Stimulated activated CD4-positive, alpha-beta T cell treated with anti-CD3 and anti-CD28 coated beads, Interleukin-4, amount 100 ng/mL, for 4 hours (primary cell): ENCODE data around the gene HBQ1.
"Not testable (repeated sequence)": the region's sequence is repeated elsewhere in the genome, so short reads cannot be mapped to it uniquely, and the experiment has no call there.

Experiments
- DNase-seq, 2 experiments: peaks; one replicate each; pipeline ENCODE4 v3.0.0-alpha.2; 2020

The HBQ1 gene

GRCh38 chr16:176477-177382, 3.5 kb upstream of the HBQ1 start, which contains the start of gene HBA1:
HBA1 (plus strand) TSS chr16:176680; CDS start chr16:176717, 37 bp downstream.
- DNase-seq, result not testable (repeated sequence)

GRCh38 chr16:177394-177822, 2.9 kb upstream of the HBQ1 start:
- no peak for DNase-seq

DNA sequence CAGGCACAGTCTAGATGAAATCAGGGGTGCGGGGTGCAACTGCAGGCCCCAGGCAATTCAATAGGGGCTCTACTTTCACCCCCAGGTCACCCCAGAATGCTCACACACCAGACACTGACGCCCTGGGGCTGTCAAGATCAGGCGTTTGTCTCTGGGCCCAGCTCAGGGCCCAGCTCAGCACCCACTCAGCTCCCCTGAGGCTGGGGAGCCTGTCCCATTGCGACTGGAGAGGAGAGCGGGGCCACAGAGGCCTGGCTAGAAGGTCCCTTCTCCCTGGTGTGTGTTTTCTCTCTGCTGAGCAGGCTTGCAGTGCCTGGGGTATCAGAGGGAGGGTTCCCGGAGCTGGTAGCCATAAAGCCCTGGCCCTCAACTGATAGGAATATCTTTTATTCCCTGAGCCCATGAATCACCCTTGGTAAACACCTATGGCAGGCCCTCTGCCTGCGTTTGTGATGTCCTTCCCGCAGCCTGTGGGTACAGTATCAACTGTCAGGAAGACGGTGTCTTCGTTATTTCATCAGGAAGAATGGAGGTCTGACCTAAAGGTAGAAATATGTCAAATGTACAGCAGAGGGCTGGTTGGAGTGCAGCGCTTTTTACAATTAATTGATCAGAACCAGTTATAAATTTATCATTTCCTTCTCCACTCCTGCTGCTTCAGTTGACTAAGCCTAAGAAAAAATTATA, 2.1 kb upstream of the HBQ1 start:
- no peak for DNase-seq

GRCh38 chr16:178668-179015, 1.6 kb upstream of the HBQ1 start:
- no peak for DNase-seq

- no peak for DNase-seq
These were observed 807 bp upstream of the HBQ1 start for GRCh38 chr16:179211-180092.

GRCh38 chr16:180681-181564, 664 bp downstream of the HBQ1 start:
- peak; percentile 77 to 83 for DNase-seq

DNA sequence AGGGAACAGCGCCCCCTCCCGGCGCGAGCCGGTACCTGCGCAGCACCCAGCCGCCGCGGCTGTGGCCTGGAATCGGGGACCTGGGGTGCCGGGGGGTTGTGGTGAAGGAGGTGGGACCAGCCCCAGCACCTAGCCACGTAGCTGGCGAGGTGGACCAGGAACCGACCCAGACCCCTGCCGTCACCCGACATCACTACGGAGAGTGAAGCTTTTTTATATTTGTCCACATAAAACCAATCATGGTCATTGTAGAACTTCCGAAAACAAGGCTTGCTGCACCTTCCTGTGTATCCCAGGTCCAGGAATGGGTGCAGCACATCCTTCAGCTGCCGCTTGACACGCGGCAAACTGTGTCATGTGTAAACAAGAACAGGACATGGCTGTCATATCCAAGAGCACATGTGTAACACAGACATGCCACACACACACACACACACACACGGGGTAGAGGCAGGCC, 1.3 kb downstream of the HBQ1 start:
- no peak for DNase-seq

GRCh38 chr16:183005-183404, 2.7 kb downstream of the HBQ1 start:
- DNase-seq, result no peak

DNA sequence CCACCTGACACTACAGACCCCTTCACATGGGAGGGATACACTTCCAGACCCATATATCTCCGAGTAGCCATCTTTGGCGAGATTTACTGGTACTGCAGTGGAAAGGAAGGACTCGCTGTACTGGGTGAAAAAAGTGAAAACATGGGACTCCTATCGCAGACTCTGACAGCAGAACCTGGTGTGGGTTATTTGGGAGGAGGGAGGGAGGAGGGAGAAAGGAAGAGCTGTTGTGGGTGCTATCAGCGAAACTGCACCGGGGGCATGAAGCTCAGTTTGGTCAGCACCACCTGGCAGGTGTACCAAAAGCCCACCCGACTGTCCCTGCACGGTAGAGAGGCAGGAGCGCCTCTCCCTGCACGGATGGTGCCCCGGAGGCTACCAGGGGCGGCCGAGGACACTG, 5.0 kb downstream of the HBQ1 start:
- no peak for DNase-seq

DNA sequence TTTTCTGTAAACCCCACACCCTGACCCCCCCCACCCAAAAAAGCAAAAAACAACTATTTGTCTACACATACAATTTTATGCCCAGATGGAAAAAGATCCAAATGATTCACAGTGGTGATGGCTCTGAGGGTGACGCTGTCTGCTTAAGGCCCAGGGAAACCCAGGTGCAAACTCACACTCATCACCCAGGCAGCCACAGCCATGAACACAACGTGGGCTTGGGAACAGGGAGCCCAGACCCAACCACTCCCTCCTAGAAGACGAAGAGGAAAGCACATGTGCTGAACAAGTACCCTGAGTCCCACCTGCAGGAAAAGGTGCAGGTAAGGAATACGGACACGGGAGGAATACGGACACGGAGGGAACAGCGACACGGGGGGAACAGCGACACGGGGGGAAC, 5.4 kb downstream of the HBQ1 start:
- no peak for DNase-seq

DNA sequence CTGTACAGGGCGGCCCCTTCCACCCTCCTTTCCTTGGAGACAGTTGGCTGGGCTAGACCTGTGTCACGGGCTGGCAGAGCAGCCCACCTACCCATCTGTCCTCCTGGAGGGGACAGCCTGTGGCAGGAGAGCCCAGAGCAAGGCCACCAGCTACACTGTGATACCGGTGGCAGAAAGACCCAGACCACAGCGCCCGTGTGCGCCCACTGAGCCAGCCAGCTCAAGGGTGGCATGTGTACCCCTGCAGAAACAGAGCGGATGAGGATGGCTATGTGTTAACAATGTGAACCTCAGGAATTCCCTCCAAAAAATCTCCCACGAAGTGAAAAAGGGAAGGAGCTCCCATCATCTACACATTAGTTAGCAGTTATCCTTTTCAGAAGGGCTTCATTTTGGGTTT, 7.1 kb downstream of the HBQ1 start:
- no peak for DNase-seq

DNA sequence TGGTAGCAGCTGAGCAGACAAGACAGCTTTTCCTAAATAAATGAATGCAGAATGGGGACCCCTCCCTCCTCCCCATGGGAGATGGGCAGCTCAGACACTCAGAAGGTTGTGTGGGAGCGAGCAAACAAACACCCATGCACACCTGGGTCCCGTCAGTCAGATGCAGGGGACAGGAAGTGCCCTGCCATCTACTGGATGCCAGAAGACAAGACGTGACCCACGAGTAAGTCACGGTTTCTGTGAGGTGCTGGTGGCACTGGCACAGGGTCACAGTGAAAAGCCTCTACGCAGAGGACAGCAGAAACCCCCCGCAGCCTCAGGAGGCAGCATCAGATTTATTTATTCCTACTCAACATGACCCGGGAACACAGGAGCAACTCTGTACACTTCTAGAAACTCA, 8.4 kb downstream of the HBQ1 start:
- peak in 1 of 2 experiments; percentile 11 for DNase-seq

GRCh38 chr16:189604-190186, 9.4 kb downstream of the HBQ1 start:
- DNase-seq, result no peak

DNA sequence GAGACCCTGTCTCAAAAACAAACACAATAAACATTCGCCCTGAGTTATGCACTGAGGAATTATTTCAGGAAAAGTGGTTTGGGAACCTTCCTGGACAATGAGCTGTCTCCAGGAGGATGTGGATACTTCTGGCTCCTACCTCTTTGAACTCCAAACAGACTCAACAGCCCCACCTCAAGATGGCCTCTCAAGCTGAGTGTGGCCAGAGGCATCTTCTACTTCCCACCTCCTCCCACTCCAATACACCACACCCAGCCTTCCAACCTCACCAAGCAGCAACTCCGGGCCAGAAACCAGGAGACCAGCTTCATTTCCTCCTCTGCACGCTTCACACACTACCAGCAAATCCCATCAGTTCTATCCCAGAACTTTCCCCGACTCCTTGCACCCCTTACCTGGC, 11.6 kb downstream of the HBQ1 start:
- no peak for DNase-seq

DNA sequence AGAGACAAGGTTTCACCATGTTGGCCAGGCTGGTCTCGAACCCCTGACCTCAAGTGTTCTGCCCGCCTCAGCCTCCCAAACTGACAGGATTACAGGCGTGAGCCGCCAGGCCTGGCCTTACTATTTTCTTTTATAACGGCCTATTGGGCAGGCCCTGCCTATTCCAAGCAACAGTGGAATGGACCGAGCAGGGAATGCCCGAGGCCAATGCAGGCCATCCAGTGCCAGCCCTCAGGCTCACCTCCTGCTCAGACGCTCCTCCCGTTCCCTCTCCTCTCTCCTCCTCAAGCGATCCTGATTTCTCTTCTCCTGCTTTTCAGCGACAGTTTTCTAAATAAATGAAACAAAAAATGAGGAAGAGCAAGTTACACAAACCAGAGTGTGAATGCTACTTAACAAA, 12.4 kb downstream of the HBQ1 start:
- no peak for DNase-seq

GRCh38 chr16:193441-193840, 13.2 kb downstream of the HBQ1 start:
- no peak for DNase-seq

- DNase-seq, result no peak
These were observed 14.3 kb downstream of the HBQ1 start for GRCh38 chr16:194516-194915.

DNA sequence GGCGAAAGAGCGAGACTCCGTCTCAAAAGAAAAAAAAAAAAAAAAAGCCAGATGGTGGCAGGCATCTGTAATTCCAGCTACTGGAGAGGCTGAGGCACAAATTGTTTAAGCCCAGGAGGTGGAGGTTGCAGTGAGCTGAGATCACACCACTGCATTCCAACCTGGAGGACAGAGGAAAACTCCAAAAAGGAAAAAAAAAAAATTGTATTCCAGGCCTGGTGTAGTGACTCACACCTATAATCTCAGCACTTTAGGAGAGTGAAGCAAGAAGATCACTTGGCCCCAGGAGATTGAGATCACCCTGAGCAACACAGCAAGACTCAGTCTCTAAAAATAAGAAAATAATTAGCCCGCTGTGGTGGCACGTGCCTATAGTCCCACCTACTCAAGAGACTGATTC, 20.1 kb downstream of the HBQ1 start:
- DNase-seq, result no peak

- no peak for DNase-seq
These were observed 23.0 kb downstream of the HBQ1 start for GRCh38 chr16:203246-203645.

DNA sequence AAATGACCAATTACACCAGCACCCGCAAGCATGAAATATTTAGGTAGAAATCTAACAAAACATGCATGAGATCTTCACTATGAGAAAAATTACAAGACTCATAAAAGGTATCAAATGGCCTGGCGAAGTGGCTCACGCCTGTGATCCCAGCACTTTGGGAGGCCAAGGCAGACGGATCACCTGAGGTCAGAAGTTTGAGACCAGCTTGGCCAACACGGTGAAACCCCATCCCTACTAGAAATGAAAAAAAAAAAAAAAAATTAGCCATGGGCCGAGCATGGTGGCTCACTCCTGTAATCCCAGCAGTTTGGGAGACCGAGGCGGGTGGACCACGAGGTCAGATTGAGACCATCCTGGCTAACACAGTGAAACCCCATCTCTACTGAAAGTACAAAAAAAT, 23.8 kb downstream of the HBQ1 start:
- DNase-seq, result not testable (repeated sequence)

- DNase-seq, result not testable (repeated sequence)
These were observed 29.1 kb downstream of the HBQ1 start for GRCh38 chr16:209359-209758.
